Loucy (cell line): Measurements from ENCODE around the gene PRKAR2B.

Experiments used
- CTCF ChIP-seq: fragments of 200-600 bp; sonication (generic); conservative IDR thresholded peaks from 2 replicates; pipeline ENCODE4 v1.5.1; 2014; ENCODE audit warnings: mild to moderate bottlenecking, antibody characterized with exemption, low read length
- EZH2phosphoT487 ChIP-seq: fragments of 200-600 bp; IDR thresholded peaks from 2 replicates; pipeline ENCODE4 v1.6.1; 2018; ENCODE audit warnings: antibody characterized with exemption, mild to moderate bottlenecking, moderate library complexity, borderline replicate concordance

- TF ChIP-seq CTCF, result peak; percentile 30; the same call in 1 of the 2 replicates
- TF ChIP-seq EZH2phosphoT487, result no peak
Measured at GRCh38 chr7:107048783-107049418, 4.4 kb downstream of the PRKAR2B start.
